ENCODE data around the gene SLC25A27.
A peak's percentile ranks its signal among the peaks of the same experiment; 100 is the strongest.
"Not testable (repeated sequence)": the region's sequence is repeated elsewhere in the genome, so short reads cannot be mapped to it uniquely, and the experiment has no call there.

SLC25A27 gene

DNA sequence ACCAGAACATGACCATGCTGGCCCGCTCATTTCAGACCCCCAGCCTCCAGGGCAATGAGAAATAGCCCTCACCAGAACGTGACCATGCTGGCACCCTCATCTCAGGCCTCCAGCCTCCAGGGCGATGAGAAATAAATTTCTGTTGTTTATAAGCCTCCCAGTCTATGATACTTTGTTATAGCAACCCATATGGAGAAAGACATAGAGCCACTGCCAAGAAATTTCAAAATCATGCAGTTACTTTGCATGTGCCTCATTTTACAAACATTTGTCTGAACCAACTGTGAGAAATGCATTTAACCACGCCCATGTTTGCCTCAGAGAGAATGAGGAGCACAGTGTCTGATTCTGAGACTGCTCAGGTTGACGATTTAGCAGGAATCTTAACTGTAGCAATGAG is 15.6 kb upstream of the SLC25A27 start:
- TF ChIP-seq, protein P1, sequence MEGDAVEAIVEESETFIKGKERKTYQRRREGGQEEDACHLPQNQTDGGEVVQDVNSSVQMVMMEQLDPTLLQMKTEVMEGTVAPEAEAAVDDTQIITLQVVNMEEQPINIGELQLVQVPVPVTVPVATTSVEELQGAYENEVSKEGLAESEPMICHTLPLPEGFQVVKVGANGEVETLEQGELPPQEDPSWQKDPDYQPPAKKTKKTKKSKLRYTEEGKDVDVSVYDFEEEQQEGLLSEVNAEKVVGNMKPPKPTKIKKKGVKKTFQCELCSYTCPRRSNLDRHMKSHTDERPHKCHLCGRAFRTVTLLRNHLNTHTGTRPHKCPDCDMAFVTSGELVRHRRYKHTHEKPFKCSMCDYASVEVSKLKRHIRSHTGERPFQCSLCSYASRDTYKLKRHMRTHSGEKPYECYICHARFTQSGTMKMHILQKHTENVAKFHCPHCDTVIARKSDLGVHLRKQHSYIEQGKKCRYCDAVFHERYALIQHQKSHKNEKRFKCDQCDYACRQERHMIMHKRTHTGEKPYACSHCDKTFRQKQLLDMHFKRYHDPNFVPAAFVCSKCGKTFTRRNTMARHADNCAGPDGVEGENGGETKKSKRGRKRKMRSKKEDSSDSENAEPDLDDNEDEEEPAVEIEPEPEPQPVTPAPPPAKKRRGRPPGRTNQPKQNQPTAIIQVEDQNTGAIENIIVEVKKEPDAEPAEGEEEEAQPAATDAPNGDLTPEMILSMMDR (IDR thresholded peaks at IDR 0.05; ENCODE audit: insufficient read depth, low read depth, low read length, missing control alignments) = no peak
- H3K4me3 ChIP-seq (ENCODE audit: low read length) = no peak overlapping the region
- peak; percentile 96 for DNase-seq (ENCODE audit: low read depth)

DNA sequence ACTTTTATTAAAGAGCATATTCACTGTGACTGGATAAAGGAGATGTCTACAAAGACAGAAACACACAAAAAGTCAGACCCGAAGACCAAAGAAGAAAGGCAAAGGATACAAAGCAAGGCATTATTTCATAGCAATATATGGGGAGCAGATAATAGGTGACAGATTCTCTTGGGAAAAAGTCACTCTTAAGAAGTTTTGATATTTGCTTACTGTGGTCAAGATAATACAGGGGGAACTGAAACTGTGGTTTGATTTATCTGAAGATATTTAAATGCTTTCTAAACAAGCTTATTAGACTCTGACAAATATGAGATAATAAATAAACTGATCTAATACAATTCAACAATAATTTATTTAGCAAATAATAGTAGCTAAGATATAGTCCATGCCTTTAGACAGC is 14.8 kb upstream of the SLC25A27 start:
- no peak for DNase-seq (ENCODE audit: low read depth)
- H3K4me3 ChIP-seq (ENCODE audit: low read length) = no peak overlapping the region
- TF ChIP-seq, protein P1 (IDR thresholded peaks at IDR 0.05; ENCODE audit: insufficient read depth, low read depth, low read length, missing control alignments) = no peak

DNA sequence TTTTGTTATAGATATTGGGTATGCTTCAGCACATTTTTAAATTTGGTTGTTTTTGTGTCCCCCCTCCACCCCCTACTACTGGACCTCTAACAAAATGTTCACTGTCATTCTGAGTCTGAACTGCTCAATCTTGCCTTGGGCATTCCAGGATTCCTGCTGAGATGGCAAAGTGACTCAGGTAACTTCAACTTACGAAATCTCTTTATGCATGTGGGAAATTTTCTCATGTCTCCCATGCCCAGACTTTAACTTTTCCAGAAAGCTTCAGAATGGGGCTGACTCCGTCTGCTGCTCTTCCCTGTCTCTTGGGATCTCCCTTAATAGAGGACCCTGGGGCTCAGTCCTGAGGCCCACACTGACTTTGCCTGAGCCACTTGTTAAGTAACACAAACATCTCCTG is 14.1 kb upstream of the SLC25A27 start:
- H3K4me3 ChIP-seq (ENCODE audit: low read length) = no peak overlapping the region
- TF ChIP-seq, protein P1 (IDR thresholded peaks at IDR 0.05; ENCODE audit: insufficient read depth, low read depth, low read length, missing control alignments) = no peak
- peak; percentile 94 for DNase-seq (ENCODE audit: low read depth)

DNA sequence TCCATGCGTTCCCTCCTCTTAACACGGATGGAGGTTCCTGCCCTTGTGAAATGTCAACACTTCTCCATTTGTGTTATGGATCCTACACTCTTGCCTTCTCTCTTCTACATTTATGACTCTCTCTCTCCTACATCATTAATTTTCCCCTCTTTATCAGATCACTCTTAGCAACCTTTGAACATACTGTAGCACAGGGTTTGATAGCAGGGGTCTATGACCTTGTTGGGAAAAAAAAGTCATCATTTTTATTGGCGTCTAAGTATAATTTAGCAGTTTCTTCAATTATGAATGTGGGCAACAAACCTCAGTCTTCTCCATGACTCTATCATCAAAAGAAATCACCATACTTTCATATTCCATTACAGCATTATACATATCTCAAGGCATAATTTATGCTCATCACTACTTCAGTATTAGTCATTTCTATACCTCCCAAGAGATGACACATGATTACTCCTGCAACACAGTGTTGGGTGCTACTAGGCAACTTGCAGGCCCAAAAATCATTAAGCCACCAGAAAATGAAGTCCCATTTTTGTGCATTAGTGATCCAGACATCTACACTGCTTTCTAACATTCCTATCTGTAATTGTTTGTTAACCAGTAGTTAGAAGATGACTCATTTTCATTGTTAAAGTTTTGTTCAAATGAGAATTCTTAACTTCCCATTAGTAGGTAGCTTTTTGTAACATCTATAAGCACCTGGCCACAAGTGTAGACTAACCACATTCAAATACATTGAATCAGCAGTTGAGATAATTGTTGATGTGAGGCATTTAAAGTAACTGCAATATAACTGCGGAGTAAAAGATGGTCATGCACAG is 9.6 kb upstream of the SLC25A27 start:
- no peak overlapping the region for H3K4me3 ChIP-seq (ENCODE audit: low read length)
- TF ChIP-seq, protein P1 (IDR thresholded peaks at IDR 0.05; ENCODE audit: insufficient read depth, low read depth, low read length, missing control alignments) = no peak
- DNase-seq (ENCODE audit: low read depth) = peak; percentile 90

DNA sequence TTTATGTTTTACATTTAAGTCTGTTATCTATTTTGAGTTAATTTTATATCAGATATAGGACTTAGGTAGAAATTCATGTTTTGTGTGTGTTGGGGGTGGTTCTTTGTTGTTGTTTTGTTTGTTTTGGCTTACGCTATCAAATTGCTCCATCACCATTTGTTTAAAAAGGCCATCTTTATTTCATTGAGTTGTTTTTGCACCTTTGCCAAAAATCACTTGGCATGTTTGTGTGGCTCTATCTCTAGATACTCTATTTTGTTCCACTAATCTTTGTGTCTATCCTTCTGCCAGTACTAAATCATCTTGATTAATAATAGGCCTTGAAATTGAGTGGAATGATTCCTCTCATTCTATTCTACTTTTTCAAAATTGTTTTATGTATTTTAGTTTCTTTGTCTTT is 7.5 kb upstream of the SLC25A27 start:
- DNase-seq (ENCODE audit: low read depth) = no peak
- H3K4me3 ChIP-seq (ENCODE audit: low read length) = no peak overlapping the region
- TF ChIP-seq, protein P1 (IDR thresholded peaks at IDR 0.05; ENCODE audit: insufficient read depth, low read depth, low read length, missing control alignments) = no peak

DNA sequence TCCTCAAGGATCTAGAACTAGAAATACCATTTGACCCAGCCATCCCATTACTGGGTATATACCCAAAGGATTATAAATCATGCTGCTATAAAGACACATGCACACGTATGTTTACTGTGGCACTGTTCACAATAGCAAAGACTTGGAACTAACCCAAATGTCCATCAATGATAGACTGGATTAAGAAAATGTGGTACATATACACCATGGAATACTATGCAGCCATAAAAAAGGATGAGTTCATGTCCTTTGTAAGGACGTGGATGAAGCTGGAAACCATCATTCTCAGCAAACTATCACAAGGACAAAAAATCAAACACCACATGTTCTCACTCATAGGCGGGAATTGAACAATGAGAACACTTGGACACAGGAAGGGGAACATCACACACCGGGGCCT is 4.7 kb upstream of the SLC25A27 start:
- not testable (repeated sequence) for H3K4me3 ChIP-seq (ENCODE audit: low read length)

DNA sequence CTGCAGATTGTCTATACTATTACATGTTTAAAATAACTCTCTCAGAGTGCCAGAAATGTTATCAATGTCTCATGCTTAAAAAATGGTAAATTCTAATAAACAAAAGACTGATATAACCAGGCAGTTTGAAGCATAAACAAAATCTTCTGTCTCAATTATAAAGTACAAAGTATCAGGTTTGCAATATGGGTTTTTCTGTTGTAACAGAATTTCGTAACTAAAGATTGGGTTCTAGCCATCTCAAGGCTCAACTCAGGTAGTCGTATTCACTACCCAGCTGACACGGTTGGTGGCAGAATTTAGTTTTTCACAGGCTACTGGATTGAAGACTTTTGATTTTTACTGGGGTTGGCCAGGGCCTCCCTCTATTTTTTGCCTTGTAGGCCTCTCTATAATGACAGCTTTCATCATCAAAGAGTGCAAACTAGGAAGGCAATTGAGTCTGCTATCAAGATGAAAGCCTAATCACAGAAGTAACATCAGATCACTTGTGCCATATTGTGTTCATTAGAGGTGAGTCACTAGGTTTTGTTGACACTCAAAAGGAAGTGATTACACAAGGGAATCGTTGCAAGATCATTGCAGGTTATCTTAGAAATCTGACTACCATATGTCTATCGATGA is 3.8 kb upstream of the SLC25A27 start:
- DNase-seq (ENCODE audit: low read depth) = peak; percentile 85
- TF ChIP-seq, protein P1 (IDR thresholded peaks at IDR 0.05; ENCODE audit: insufficient read depth, low read depth, low read length, missing control alignments) = no peak

More for the DNA sequence above, 4.7 kb upstream of the SLC25A27 start:
- not testable (repeated sequence) for DNase-seq (ENCODE audit: low read depth)

More for the DNA sequence above, 3.8 kb upstream of the SLC25A27 start:
- H3K4me3 ChIP-seq (ENCODE audit: low read length) = no peak overlapping the region

All from epithelial cell of esophagus (primary cell).